HG02763 (cell line): Measurements from ENCODE around the gene C3orf18.

Experiments
- ATAC-seq: cut with Tn5 transposase; IDR thresholded peaks from one replicate; pipeline ENCODE4 v1.9.1; 2021; ENCODE audit warnings: mild to moderate bottlenecking, moderate library complexity; ENCODE audit not compliant: unreplicated experiment

C3orf18 gene

DNA sequence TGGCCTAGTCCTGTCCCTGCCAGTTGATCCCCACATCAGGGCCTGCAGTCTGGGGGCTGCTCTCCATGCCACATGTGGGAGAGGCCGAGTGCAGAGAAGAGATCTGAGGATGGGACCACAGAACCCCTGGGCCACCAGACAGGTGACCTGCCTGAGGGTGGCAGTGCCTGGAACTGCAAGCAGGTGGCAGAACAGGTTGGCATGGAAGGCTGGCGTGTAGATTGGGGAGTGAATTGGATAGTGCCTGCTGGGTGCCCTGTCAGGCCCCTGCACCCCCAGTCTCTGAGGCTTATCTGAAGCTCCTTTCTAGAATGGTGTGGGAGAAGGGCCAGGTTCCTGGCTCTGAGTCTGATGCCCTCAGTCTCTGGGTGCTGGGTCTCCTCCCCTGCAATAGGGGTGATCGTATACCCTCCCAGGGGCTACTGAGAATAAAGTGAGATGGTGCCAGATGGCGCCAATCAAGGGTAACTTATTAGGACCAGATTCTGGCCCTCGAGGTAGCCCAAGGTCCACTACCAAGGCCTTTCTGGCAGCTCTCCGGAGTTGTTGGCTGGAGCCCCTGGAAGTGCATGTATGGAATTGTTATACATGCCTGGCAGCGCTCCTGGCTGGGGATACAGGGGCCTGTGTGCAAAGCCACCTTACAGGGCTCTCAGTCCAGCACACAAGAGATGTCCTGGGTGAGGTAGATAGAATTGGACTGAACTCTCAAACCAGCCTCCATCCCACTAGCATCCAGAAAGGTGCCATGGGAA lies 15.7 kb downstream of the C3orf18 start:
- ATAC-seq = no peak

DNA sequence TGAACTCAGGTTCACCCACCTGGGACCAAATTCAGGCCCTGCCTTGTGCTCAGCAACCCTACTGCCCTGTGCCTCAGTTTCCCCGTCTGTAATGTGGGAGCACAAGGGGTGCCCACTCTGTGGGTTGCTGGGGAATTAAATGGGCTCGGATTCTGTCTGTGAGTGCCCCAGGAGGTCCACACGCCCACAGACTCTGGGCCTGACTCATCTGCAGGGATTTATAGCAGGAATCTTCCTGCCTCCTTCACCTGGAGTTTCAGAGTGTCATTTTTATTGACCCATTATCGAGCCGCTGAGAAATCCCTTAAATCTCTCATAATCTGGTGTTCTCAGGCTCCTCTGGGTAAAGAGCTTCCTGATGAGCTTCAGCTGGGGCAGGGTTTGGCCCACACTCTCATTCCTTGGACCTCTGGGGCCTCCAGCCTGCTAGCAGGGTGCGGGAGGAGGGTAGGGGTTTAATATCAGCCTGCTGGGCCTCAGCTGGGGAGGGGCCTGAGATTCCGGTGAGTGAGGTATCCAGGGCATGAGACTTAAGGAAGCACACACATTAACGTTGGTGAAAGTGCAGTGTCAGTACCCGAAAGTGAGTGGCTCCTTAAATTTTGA lies 16.4 kb downstream of the C3orf18 start:
- ATAC-seq = no peak

GRCh38 chr3:50550079-50550736 lies 17.3 kb downstream of the C3orf18 start:
- no peak for ATAC-seq

DNA sequence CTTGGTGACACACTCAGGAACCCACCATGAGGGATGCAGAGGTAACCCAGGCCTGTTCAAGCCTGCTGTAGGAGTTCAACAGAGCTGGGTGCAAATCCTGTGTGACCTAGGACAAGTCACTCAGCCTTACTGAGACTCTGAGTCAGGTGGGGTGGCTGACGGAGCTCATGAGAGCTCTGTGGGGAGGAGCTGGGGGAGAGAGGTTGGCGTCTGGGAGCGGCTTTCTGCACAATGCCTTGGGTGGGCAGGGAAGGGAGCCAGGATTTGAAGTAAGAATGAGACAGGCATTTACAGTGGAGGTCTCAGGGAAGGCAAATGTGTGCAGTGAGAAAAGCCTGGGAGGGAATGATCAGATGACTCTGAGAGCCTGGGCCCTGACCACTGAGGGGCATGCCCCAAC lies 18.3 kb downstream of the C3orf18 start:
- ATAC-seq = no peak

GRCh38 chr3:50545781-50546180 lies 21.8 kb downstream of the C3orf18 start:
- ATAC-seq = no peak

DNA sequence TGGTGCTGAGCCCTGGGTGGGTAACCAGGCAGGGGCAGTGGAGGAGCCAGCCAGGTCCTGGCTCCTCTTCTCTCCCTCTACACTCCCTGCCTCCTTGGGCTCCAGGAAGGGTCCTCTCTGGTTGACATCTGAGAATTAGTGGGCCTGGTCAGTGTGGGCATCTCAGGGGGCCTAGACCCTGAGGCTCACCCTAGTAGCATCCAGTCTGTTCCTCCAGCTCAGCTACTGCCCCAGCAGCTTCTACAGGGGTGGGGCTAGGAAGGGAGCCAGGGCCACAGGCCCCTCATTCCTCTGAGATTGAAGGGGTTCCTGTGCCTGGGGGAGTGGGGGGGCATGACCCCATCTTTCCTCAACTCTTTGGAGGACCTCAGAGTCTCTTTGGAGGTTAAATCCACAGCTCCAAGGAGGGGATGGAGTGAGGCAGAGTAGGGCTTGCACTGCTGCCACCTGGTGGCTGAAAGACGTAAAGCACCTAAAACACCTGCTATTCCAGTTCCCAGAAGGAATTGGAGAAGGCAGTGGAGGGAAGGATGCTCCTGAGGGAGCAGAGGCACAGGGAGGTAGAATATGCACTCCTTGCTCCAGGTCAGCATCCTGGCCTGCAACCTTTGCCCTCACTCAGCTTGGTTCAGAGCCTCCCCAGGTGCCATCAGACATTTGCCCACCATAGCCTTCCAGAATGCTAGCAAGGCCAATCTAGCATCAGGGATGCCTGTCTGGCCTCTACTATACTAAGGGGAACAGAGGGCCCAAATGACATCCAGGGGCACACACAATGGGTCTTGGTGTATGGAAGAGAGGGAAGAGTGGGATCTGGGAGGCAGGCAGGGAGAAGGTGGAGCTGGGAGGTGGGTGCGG lies 25.1 kb downstream of the C3orf18 start:
- ATAC-seq = no peak

DNA sequence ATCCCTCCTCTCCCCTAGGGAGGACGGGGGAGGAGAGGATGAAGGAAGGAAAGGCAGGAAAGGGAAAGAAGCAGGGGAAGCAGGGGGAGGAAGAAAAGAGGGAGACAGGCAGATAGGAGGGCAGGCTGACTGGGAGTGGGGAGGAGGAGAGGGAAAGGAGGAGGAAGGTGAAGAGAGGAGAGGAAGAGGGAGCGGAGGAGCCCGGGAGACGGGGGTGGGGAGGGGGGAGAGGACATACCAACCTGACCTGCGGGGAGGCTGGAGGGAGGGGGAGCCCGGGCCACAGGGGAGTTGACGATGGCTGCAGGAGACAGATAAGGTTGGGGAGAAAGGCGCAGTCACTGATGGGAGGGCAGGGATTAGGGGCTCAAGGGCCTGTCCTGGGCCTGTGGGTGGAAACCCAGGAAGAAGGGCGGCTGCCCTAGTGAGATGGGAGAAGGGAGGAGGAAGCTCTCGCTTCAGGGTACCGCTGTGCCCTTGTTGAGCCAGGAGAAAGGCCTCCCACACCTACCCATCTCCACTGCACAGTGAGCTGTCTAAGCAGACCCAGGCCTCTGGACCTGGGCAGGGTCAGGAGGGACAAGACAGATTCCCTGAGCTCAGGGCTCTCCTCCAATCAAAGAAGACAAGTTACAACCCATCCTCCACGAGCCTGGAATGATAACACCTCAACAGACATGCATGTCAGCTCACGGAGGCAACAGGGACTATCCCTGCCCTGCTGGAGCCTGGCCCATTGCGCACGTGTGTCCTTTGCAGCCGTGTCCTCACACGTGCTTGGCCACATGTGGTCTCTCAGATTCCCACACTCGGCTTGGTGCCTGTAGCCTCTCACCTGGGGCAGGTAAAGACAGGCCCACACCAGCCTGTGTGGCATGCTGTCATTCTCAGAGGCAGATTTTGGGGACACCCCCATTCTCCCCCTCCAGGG lies 27.9 kb downstream of the C3orf18 start:
- no peak for ATAC-seq

DNA sequence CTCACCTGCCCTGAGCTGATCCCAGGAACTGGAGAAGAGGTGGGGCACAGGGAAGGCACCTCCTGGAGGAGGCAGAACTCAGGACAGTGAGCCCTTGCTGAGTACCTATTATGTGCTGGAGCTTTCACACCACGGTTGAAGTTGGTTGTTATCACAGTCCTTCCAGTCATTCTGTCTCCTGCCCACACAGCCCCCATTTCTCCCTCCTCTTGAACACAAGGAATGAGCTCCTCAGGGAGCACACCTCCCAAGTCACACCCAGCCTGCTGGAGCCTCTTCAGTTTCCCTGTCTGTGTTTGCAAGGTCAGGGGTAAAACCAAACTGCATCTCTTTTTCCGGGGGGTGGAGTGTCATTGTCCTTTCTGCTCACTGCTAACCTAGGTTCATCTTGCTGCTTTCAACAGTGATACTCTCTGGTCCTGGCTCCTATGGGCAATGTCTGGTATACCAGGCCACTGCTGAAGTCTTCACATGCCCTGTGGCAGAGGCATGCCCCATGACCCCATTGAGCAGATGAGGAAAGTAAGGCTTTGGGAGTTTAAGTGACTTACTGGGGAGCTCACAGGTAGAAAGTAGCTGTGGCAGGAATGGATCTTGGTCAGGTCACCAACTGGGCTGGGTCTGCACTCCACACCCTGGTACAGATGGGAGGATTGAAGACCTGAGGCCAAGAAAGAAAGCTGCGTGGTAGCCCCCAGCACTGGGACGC lies 30.0 kb downstream of the C3orf18 start:
- no peak for ATAC-seq

- no peak for ATAC-seq
Observed at GRCh38 chr3:50536471-50537180, 30.9 kb downstream of the C3orf18 start.

DNA sequence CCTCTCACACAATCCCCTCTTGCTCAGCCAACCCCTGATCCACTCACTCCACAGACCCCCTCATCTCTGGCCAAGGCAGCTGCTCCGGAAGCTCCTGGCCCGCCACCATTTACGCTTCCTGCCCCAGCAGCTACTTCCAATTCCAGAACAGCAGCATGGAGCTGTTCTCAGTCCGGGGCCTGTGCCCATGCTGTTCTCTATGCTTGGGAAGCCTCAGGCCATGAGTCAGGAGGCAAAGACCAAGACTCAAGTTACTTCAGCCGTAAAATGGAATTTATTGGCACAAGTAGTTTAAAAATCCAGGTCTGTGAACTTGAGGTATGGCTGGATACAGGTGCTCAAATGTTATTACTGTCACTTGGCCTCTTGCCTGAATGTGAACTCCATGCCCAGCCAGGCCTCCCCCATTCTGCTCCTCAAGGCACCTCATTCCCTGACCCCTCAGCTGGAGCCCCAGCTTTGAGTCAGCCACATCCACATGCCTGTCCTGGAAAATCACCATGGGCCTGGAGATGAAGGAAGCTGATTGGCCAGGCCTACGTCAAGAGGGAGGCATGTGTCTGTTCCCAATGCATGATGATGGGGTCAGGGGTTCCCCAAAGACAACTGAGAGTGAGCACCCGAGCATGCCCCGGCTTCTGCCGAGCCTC lies 32.7 kb downstream of the C3orf18 start:
- ATAC-seq = no peak

DNA sequence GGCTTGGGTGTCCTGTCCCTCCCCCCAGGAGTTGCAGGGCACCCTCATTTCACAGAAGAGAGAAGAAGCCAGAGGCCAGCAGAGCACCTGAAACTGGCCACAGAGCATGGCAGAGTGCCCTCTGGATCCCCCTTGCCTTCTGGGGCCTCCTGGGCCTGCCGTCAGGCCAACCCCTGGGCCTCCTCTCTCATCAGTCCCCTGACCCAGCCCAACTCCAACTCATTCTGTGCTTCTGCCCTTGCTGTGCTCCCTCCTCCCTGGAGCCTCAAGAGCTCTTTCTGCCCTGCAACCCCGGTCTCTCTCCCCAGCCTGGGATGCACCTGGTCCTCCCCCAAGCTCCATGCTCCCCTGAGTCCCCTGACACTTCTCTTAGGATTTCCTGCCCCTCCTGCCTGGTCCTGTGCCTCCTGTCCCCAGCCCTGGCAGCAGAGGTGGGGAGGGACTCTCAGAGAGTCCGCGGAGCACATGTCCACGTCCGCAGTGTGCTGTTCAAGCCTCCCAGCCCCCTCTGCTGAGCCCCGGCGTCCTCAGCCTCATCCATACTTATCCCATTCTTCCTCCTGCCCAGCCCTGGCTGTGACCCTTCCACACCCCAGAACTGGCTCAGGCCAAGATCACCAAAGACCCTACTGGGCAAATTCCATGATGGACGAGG lies 33.6 kb downstream of the C3orf18 start:
- no peak for ATAC-seq

GRCh38 chr3:50533316-50533715 lies 34.2 kb downstream of the C3orf18 start:
- no peak for ATAC-seq

DNA sequence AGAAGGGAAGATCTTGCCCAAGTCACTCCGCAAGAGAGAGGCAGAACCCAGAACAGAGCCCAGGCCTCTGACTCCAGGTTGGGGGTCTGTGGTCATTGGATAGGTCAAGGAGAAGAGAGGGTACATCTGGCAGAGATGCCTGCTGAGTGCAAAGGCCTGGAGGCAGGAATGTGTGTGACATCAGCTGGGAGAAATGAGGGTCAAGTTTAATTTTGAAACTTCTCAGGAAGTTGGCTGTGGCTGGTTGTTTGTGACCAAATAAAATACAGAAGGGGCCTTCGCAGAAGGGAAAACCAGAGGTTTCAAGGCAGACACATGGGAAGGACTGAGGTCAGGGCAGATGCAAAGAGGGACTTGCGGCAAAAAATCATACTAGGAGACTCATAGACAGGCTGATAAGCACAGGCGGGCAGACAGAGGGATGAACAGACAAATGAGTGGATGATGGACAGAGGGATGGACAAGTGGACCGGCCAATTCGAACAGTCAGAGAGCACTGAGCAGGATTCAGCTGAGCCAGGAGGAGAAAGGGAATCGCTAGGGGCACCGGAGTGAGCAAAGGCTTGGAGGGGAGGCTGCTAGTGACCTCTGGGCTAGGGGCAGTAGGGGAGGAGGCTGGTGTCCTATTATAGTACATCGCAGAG lies 35.4 kb downstream of the C3orf18 start:
- ATAC-seq = no peak

GRCh38 chr3:50531201-50531600 lies 36.3 kb downstream of the C3orf18 start:
- ATAC-seq = no peak

GRCh38 chr3:50530001-50530970 lies 37.3 kb downstream of the C3orf18 start:
- no peak for ATAC-seq

GRCh38 chr3:50525987-50526386 lies 41.6 kb downstream of the C3orf18 start:
- no peak for ATAC-seq
